Esophagus (tissue), 2 donors: ENCODE results near the gene RPS6KA4. TPM values are rescaled to one million over a fixed set of nuclear protein-coding genes. Genes with fewer than 3 reads are reported as not detected.
"Not testable (repeated sequence)": the region's sequence is repeated elsewhere in the genome, so short reads cannot be mapped to it uniquely, and the experiment has no call there.

Experiments used
- H3K27ac ChIP-seq, 2 donors: one replicate each; pipeline ENCODE4 v1.5.1; 2013; ENCODE audit warnings: low read depth in 2 of 2, mild to moderate bottlenecking in 2 of 2, inconsistent platforms in 1 of 2, low read length in 1 of 2, moderate library complexity in 1 of 2
- H3K27me3 ChIP-seq, 2 donors: one replicate each; pipeline ENCODE4 v1.6.1; 2013; ENCODE audit warnings: low read length in 2 of 2, control low read depth in 1 of 2, mild to moderate bottlenecking in 1 of 2; ENCODE audit not compliant: insufficient read depth in 2 of 2, control insufficient read depth in 1 of 2
- H3K36me3 ChIP-seq, 2 donors: one replicate each; pipeline ENCODE4 v1.6.1; 2013; ENCODE audit warnings: low read length in 1 of 2; ENCODE audit not compliant: control insufficient read depth in 2 of 2, insufficient read depth in 2 of 2
- H3K4me1 ChIP-seq, 2 donors: one replicate each; pipeline ENCODE4 v1.6.1; 2013; ENCODE audit warnings: low read length in 1 of 2; ENCODE audit not compliant: control insufficient read depth in 2 of 2, insufficient read depth in 2 of 2
- H3K4me3 ChIP-seq, 2 donors: one replicate each; pipeline ENCODE4 v1.5.1; 2013; ENCODE audit warnings: low read length in 2 of 2, mild to moderate bottlenecking in 2 of 2, low read depth in 1 of 2, moderate library complexity in 1 of 2
- H3K9me3 ChIP-seq, 2 donors: one replicate each; pipeline ENCODE4 v1.6.1; 2013; ENCODE audit warnings: mild to moderate bottlenecking in 2 of 2, low read depth in 1 of 2, low read length in 1 of 2, moderate library complexity in 1 of 2; ENCODE audit not compliant: control insufficient read depth in 2 of 2, insufficient read depth in 1 of 2
- WGBS, 2 donors: extraction: QIAGEN DNeasy Blood & Tissue Kit; methylation state at CpG; one replicate each; pipeline ENCODE4 v1.1.7; 2013; 5-methylcytosine and 5-hydroxymethylcytosine counted together
- polyA plus RNA-seq, 2 donors: library from polyadenylated mRNA; stranded (reverse); fragments of 200-250 nt; gene quantifications; one replicate each; pipeline ENCODE4 v1.2.3, GENCODE V29; 2013
- donor health status: healthy with polysubstance abuse.
- donor health status: Bipolar disorder and iron deficiency.

The RPS6KA4 gene
- polyA plus RNA-seq, 2 donors = 28.5 to 31.2 TPM

DNA sequence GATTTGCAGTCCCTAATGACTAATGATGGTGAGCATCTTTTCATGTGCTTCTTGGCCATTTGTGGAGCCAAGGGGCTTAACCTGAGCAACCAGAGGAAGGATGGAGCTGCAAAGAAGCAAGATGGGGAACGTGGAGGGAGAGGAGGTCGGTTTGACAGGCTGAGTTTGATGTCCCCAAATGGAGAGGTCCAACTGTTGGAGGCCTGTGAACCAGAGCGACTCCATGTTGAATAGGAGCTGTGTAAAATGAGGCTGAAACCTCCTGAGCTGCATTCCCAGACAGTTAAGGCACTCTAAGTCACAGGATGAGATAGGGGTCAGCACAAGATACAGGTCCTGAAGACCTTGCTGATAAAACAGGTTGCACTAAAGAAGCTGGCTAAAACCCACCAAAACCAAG is 54.5 kb downstream of the RPS6KA4 start:
- Histone ChIP-seq H3K4me1 (peaks cover 0 to 2% of the 10 kb centered on the region in 2 donors), H3K27ac (no peak overlapping the region), H3K4me3 (no peak overlapping the region), H3K27me3 (no peaks in the 10 kb centered on the region), H3K36me3 (no peaks in the 10 kb centered on the region), H3K9me3 (no peaks in the 10 kb centered on the region)
- WGBS, 2 donors = 86 to 89% methylated on average over 3 of the region's 3 CpGs

DNA sequence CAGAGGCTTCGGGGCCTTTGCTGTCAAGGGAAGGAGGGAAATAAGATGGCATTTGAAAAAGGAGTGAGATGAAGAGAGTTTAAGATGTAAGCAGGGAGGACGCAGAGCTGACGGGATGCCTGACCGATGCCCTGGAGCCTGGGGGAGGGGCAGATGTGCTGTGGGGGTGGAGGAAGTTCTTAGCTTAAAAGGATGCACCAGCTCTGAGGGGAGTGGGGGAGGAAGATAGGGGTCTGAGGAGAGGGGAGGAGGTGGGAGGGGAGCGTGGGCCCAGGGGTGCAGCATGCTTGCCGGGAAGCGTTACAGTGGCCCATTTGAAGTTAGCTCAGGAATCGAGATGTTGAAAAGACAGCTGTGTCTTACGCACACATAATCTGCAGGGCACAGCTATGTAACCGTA is 56.3 kb downstream of the RPS6KA4 start:
- no peaks in the 10 kb centered on the region for H3K27me3 ChIP-seq
- WGBS, 2 donors = 63 to 66% methylated on average over 10 of the region's 10 CpGs
- H3K27ac ChIP-seq = no peak overlapping the region
- H3K4me1 ChIP-seq = peaks cover 0 to 2% of the 10 kb centered on the region in 2 donors
- H3K36me3 ChIP-seq = no peaks in the 10 kb centered on the region
- no peak overlapping the region for H3K4me3 ChIP-seq
- H3K9me3 ChIP-seq = no peaks in the 10 kb centered on the region

DNA sequence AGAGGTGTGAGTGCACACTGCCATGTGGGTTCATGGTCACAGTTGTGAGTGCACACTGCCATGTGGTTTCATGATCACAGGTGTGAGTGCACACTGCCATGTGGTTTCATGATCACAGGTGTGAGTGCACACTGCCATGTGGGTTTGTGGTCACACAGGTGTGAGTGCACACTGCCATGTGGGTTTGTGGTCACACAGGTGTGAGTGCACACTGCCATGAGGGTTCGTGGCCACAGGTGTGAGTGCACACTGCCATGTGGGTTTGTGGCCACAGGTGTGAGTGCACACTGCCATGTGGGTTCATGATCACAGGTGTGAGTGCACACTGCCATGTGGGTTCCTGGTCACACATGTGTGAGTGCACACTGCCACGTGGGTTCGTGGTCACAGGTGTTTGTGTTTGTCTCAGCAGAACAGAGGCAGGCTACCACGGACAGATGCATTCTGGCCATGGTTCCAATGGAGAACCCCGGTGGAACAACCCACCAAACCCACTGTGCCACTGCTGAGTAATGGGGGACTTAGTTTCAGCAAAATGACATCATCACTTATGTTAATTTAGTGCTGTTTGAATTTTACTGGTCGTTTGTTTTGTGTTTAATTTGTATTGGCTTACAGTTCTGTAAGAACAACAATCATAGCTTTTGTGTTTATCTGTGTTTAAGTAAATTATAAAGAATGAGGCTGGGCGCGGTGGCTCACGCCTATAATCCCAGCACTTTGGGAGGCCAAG is 57.2 kb downstream of the RPS6KA4 start:
- Histone ChIP-seq H3K9me3 (no peaks in the 10 kb centered on the region), H3K36me3 (no peaks in the 10 kb centered on the region), H3K27ac (no peak overlapping the region), H3K27me3 (no peaks in the 10 kb centered on the region), H3K4me3 (no peak overlapping the region), H3K4me1 (peaks cover 0 to 2% of the 10 kb centered on the region in 2 donors)
- 75 to 76% methylated on average over 9 of the region's 9 CpGs for WGBS, 2 donors

DNA sequence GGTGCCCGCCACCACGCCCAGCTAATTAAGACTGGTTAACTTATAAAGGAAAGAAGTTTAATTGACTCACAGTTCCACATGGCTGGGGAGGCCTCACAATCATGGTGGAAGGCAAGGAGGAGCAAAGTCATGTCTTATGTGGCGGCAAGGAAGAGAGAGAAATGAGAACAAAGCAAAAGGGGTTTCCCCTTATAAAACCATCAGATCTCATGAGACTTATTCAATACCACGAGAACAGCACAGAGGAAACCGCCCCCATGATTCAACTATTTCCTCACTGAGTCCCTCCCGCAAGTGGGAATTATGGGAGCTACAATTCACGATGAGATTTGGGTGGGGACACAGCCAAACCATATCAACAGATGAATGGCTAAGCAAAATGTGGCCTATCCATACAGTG is 59.3 kb downstream of the RPS6KA4 start:
- not testable (repeated sequence) for H3K27me3 ChIP-seq, H3K36me3 ChIP-seq, H3K4me3 ChIP-seq, H3K27ac ChIP-seq, H3K4me1 ChIP-seq, H3K9me3 ChIP-seq
- 82 to 85% methylated on average over 7 of the region's 7 CpGs for WGBS, 2 donors

DNA sequence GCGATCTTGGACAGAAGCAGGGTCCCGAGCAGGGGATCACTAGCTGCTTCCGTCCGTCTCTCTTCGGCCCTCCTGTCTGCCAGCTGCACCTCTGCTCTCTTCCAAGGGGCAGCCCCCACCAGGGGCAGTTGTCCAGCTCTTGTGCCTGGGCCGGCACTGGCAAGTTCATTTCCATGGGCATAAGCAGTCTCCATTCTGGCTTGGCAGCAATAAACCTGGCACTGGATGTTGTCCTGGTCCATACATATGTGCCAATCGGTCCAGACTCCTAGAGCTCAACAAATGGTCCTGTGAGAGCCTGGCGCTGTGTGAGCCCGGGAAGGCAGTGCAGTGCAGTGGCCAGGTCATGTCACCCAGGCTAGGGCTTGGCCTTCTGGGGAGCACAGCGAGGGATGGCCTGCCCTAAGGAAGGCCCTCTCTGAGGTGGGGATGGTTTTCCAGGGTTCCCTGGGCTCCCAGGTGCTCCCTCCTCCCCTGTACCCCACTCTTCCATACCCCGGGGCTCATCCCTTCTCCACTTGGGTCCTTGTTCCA is 60.4 kb downstream of the RPS6KA4 start:
- 89 to 91% methylated on average over 11 of the region's 11 CpGs for WGBS, 2 donors
- no peaks in the 10 kb centered on the region for H3K27me3 ChIP-seq
- peaks cover 0 to 5% of the 10 kb centered on the region in 2 donors for H3K9me3 ChIP-seq
- H3K4me3 ChIP-seq = no peak overlapping the region
- H3K27ac ChIP-seq = no peak overlapping the region
- peaks cover 0 to 2% of the 10 kb centered on the region in 2 donors for H3K4me1 ChIP-seq
- no peaks in the 10 kb centered on the region for H3K36me3 ChIP-seq

DNA sequence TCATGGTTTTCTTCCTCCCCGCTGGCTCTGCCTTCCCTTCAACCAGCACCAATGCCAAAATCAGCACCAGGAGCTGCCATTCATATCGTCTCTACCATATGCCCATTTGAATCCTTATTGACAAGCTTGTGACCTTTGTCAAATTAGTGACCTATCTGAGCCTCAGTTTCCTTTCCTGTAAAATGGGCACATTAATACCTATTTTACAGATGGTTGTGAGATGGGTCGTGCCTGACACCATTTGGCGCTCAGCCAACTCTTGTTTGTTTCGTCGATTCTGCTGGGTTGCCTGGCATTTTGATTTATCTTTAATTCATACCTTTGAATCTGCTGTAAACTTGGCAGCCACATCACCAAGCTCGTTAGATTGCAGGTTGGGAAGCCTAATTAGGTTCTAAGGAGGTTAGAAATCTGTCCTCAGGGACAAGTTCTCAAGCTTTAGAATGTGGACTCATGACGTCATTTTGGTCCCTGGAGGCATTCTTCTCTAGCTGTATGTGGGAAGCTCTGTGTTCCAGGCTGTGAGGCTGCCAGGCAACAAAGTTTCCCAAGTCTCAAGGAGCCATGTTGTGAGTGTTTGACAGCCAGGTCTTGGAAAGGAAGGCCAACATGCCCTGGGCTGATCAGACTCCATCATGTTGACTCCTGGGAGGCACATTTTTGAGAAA is 61.0 kb downstream of the RPS6KA4 start:
- Histone ChIP-seq H3K9me3 (peaks cover 0 to 5% of the 10 kb centered on the region in 2 donors), H3K27ac (no peak overlapping the region), H3K36me3 (no peaks in the 10 kb centered on the region), H3K4me3 (no peak overlapping the region), H3K27me3 (no peaks in the 10 kb centered on the region), H3K4me1 (peaks cover 0 to 2% of the 10 kb centered on the region in 2 donors)
- 55 to 63% methylated on average over 8 of the region's 8 CpGs for WGBS, 2 donors

Other genes with a start within 250 kb of the RPS6KA4 start
- gene MACROD1, start 193.0 kb upstream of the RPS6KA4 start, polyA plus RNA-seq = 10 to 100 TPM; 25.6 to 75.6 TPM
- gene STIP1, start 173.0 kb upstream of the RPS6KA4 start, polyA plus RNA-seq = 10 to 100 TPM; 60.0 to 69.4 TPM
- gene FERMT3, start 152.4 kb upstream of the RPS6KA4 start, polyA plus RNA-seq = 1 to 10 TPM; 4.4 to 5.8 TPM
- 10 to 100 TPM; 44.9 to 61.1 TPM for gene TRPT1, start 133.0 kb upstream of the RPS6KA4 start, polyA plus RNA-seq
- gene NUDT22, start 132.9 kb upstream of the RPS6KA4 start, polyA plus RNA-seq = 10 to 100 TPM; 49.5 to 55.1 TPM
- 10 to 100 TPM; 31.2 to 53.7 TPM for gene DNAJC4, start 128.6 kb upstream of the RPS6KA4 start, polyA plus RNA-seq
- 10 to 100 TPM; 34.6 to 48.1 TPM for gene VEGFB, start 124.6 kb upstream of the RPS6KA4 start, polyA plus RNA-seq
- gene FKBP2, start 118.1 kb upstream of the RPS6KA4 start, polyA plus RNA-seq = 100 to 1,000 TPM; 119 to 202 TPM
- 100 to 1,000 TPM; 211 to 349 TPM for gene PPP1R14B, start 112.2 kb upstream of the RPS6KA4 start, polyA plus RNA-seq
- 10 to 100 TPM; 24.6 to 37.4 TPM for gene PLCB3, start 107.6 kb upstream of the RPS6KA4 start, polyA plus RNA-seq
- gene BAD, start 74.5 kb upstream of the RPS6KA4 start, polyA plus RNA-seq = 10 to 100 TPM; 57.4 to 64.8 TPM
- gene GPR137, start 73.3 kb upstream of the RPS6KA4 start, polyA plus RNA-seq = 10 to 100 TPM; 18.6 to 22.7 TPM
- gene KCNK4, start 67.9 kb upstream of the RPS6KA4 start, polyA plus RNA-seq = not detected
- gene CATSPERZ, start 58.8 kb upstream of the RPS6KA4 start, polyA plus RNA-seq = under 1 TPM; 0.37 to 0.39 TPM
- 10 to 100 TPM; 63.7 to 85.4 TPM for gene ESRRA, start 53.6 kb upstream of the RPS6KA4 start, polyA plus RNA-seq
- 100 to 1,000 TPM; 201 to 211 TPM for gene TRMT112, start 41.6 kb upstream of the RPS6KA4 start, polyA plus RNA-seq
- gene PRDX5, start 41.0 kb upstream of the RPS6KA4 start, polyA plus RNA-seq = 100 to 1,000 TPM; 442 to 808 TPM
- 10 to 100 TPM; 11.2 to 33.3 TPM for gene CCDC88B, start 19.0 kb upstream of the RPS6KA4 start, polyA plus RNA-seq
- not detected for gene SLC22A11, start 196.8 kb downstream of the RPS6KA4 start, polyA plus RNA-seq
- not detected for gene SLC22A12, start 232.1 kb downstream of the RPS6KA4 start, polyA plus RNA-seq